Esophagus (tissue), 2 donors: Measurements from ENCODE around the gene FAM240B. TPM values are rescaled to one million over a fixed set of nuclear protein-coding genes. Genes with fewer than 3 reads are reported as not detected.

Experiments
- H3K27ac ChIP-seq, 2 donors: one replicate each; pipeline ENCODE4 v1.5.1; 2013; ENCODE audit warnings: low read depth in 2 of 2, mild to moderate bottlenecking in 2 of 2, inconsistent platforms in 1 of 2, low read length in 1 of 2, moderate library complexity in 1 of 2
- H3K27me3 ChIP-seq, 2 donors: one replicate each; pipeline ENCODE4 v1.6.1; 2013; ENCODE audit warnings: low read length in 2 of 2, control low read depth in 1 of 2, mild to moderate bottlenecking in 1 of 2; ENCODE audit not compliant: insufficient read depth in 2 of 2, control insufficient read depth in 1 of 2
- H3K36me3 ChIP-seq, 2 donors: one replicate each; pipeline ENCODE4 v1.6.1; 2013; ENCODE audit warnings: low read length in 1 of 2; ENCODE audit not compliant: control insufficient read depth in 2 of 2, insufficient read depth in 2 of 2
- H3K4me1 ChIP-seq, 2 donors: one replicate each; pipeline ENCODE4 v1.6.1; 2013; ENCODE audit warnings: low read length in 1 of 2; ENCODE audit not compliant: control insufficient read depth in 2 of 2, insufficient read depth in 2 of 2
- H3K4me3 ChIP-seq, 2 donors: one replicate each; pipeline ENCODE4 v1.5.1; 2013; ENCODE audit warnings: low read length in 2 of 2, mild to moderate bottlenecking in 2 of 2, low read depth in 1 of 2, moderate library complexity in 1 of 2
- H3K9me3 ChIP-seq, 2 donors: one replicate each; pipeline ENCODE4 v1.6.1; 2013; ENCODE audit warnings: mild to moderate bottlenecking in 2 of 2, low read depth in 1 of 2, low read length in 1 of 2, moderate library complexity in 1 of 2; ENCODE audit not compliant: control insufficient read depth in 2 of 2, insufficient read depth in 1 of 2
- WGBS, 2 donors: extraction: QIAGEN DNeasy Blood & Tissue Kit; methylation state at CpG; one replicate each; pipeline ENCODE4 v1.1.7; 2013; 5-methylcytosine and 5-hydroxymethylcytosine counted together
- polyA plus RNA-seq, 2 donors: library from polyadenylated mRNA; stranded (reverse); fragments of 200-250 nt; gene quantifications; one replicate each; pipeline ENCODE4 v1.2.3, GENCODE V29; 2013
- donor health status: healthy with polysubstance abuse.
- donor health status: Bipolar disorder and iron deficiency.

Gene FAM240B
- polyA plus RNA-seq, 2 donors = not detected

DNA sequence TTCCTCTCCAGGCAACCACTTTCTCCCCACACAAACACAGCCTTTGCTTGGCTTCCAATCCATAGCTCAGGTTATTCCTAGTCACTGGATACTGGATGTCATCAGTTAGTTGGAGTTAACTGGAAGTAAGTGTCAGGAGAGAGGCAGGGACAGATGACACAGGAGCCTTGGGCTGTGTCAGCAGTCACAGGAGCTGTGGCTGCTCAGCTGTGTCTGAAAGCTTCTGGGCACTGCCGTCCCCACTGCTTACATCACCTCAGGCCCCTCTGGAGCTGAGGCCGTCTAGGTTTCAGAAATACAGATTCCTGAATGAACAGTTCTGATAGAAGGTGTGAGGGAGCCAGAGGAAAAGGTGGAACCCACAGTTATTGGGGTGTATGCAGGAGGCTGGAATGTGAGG, 17.3 kb upstream of the FAM240B start:
- Histone ChIP-seq H3K4me3 (no peak overlapping the region), H3K9me3 (peaks cover 0 to 2% of the 10 kb centered on the region in 2 donors), H3K27ac (no peak overlapping the region), H3K4me1 (no peaks in the 10 kb centered on the region), H3K36me3 (no peaks in the 10 kb centered on the region), H3K27me3 (no peaks in the 10 kb centered on the region)
- WGBS, 2 donors = 47 to 61% methylated on average over 2 of the region's 2 CpGs

DNA sequence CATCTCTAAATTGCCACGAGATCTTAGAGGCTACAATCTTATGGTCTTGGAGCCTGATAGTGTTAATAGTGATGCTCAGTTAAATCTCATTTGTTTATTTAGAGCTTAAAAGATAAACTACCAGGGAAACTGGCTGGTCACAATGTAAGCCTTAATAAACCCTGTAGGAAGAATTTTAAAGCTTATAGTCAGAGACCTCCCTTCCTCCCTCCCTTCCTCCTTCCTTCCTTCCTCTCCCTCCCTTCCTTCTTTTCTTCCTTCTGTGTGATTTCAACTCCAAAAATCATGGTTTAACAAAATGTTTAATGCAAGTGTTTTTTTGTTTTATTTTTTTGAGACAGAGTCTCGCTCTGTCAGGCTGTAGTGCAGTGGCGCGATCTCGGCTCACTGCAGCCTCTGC, 14.9 kb upstream of the FAM240B start:
- Histone ChIP-seq H3K36me3 (no peaks in the 10 kb centered on the region), H3K27me3 (no peaks in the 10 kb centered on the region)
- 85 to 88% methylated on average over 5 of the region's 5 CpGs for WGBS, 2 donors

DNA sequence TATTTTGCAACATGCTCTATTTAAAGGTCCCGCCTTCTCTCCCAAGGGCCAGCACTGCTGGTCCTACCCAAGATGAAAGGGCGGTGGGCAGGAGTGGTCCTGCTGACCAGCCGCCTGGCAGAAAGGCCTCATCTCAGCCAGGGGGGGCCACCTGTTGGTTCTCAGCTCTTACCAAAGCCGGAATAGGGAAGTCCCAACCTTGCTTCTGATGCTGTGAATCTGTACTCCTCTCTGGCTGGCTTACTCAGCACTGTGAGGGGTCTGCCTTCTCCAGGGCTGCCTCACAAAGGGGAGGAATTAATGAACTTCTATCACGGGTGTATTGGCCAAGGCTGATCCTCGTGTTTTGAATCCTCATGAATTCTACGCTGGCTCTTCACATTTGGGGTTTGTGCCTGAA, 13.6 kb upstream of the FAM240B start:
- Histone ChIP-seq H3K27me3 (no peaks in the 10 kb centered on the region), H3K9me3 (peaks cover 0 to 2% of the 10 kb centered on the region in 2 donors)
- WGBS, 2 donors = 81 to 84% methylated on average over 7 of the region's 7 CpGs

More for the DNA sequence above, 14.9 kb upstream of the FAM240B start:
- no peaks in the 10 kb centered on the region for H3K4me1 ChIP-seq
- H3K9me3 ChIP-seq = peaks cover 0 to 2% of the 10 kb centered on the region in 2 donors
- no peak overlapping the region for H3K4me3 ChIP-seq
- no peak overlapping the region for H3K27ac ChIP-seq

DNA sequence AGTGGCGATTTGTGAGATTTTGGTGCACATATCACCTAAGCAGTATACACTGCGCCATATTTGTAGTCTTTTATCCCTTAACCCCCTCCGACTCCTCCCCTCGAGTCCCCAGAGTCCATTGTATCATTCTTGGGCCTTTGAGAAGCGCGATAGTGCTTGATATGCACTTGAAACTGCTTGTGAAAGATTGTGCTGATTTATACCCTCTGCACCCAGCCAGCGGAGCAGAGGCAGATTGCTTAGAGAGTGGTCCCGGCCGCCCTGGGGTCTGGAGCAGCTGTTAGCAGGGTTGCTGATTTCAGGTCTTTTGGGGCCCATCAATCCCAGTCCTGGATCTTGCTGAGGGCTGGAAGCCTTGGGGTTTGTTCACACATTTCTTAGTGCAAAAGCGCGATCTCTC, 13.0 kb upstream of the FAM240B start:
- no peaks in the 10 kb centered on the region for H3K27me3 ChIP-seq
- H3K4me1 ChIP-seq = no peaks in the 10 kb centered on the region
- H3K9me3 ChIP-seq = peaks cover 0 to 2% of the 10 kb centered on the region in 2 donors
- no peak overlapping the region for H3K27ac ChIP-seq
- H3K4me3 ChIP-seq = no peak overlapping the region
- WGBS, 2 donors = 89 to 93% methylated on average over 11 of the region's 11 CpGs
- H3K36me3 ChIP-seq = no peaks in the 10 kb centered on the region

More for the DNA sequence above, 13.6 kb upstream of the FAM240B start:
- Histone ChIP-seq H3K4me1 (no peaks in the 10 kb centered on the region), H3K36me3 (no peaks in the 10 kb centered on the region), H3K4me3 (no peak overlapping the region), H3K27ac (no peak overlapping the region)

DNA sequence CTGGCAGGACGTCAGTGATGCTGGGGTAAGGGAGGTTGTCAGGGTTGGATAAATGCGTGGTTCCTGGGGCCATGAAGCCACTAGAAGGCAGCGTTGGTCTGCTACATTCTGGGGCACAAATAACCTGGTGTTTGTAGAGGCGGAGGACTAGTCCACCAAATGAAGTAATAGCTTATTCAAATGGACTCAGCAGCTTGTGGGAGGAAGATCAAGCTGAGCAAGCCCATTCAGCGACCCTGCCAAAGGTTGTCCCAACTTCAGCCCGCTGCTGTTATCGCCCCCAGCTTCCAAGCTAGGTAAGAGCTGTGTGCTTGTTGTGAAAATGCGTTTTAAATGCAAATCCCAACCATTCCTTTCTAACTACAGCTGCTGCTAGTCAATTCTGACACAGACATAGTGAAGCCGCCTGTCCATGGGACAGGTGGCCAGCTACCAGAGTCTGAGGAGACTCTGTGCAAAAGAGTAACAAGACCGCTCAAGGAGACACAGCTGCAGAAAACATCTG, 7.6 kb upstream of the FAM240B start:
- Histone ChIP-seq H3K27me3 (no peaks in the 10 kb centered on the region), H3K4me3 (no peak overlapping the region), H3K27ac (no peak overlapping the region), H3K4me1 (no peaks in the 10 kb centered on the region), H3K36me3 (no peaks in the 10 kb centered on the region), H3K9me3 (no peaks in the 10 kb centered on the region)
- 35 to 38% methylated on average over 10 of the region's 10 CpGs for WGBS, 2 donors

DNA sequence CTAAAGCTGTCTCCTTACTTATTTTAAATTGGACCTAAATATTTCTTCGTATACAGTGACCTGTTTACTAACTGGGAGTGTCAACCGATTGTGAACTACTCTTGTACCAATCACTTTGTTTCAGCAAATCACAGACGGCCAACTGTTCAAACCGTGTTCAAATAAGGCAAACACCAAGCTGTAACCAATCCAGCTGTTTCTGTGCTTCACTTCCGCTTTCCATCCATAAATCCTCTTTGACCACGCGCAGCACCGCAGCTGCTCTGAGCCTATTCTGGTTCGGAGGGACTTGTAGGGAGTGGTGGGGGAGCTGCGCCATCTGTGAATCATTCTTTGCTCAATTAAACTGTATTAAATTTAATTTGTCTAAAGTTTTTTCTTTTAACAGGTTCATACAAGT, 4.8 kb upstream of the FAM240B start:
- 79 to 82% methylated on average over 10 of the region's 10 CpGs for WGBS, 2 donors
- no peaks in the 10 kb centered on the region for H3K4me1 ChIP-seq
- no peaks in the 10 kb centered on the region for H3K27me3 ChIP-seq
- no peaks in the 10 kb centered on the region for H3K36me3 ChIP-seq
- H3K9me3 ChIP-seq = no peaks in the 10 kb centered on the region
- H3K4me3 ChIP-seq = no peak overlapping the region
- no peak overlapping the region for H3K27ac ChIP-seq

DNA sequence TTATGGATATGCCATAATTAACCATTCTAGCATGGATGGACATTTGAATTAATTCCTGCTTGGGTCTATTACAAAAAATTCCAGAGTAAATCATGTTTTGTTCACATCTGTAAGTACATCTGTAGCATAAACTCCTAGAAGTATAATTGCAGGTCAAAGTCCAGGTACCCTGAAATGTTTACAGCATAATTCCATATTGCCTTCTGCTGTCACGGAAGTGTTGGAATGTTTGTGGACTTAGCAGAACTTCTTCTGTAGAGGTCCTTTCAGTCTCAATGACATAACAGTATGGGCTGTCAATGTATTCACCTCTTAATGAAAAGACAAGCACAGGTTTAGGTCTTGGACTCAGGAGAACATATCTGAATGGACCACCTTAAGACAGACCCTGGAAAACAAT, 1.8 kb downstream of the FAM240B start:
- Histone ChIP-seq H3K27ac (no peak overlapping the region), H3K4me1 (no peaks in the 10 kb centered on the region), H3K9me3 (no peaks in the 10 kb centered on the region), H3K27me3 (no peaks in the 10 kb centered on the region), H3K4me3 (no peak overlapping the region), H3K36me3 (no peaks in the 10 kb centered on the region)
- 70 to 90% methylated on average over 1 of the region's 1 CpG for WGBS, 2 donors

DNA sequence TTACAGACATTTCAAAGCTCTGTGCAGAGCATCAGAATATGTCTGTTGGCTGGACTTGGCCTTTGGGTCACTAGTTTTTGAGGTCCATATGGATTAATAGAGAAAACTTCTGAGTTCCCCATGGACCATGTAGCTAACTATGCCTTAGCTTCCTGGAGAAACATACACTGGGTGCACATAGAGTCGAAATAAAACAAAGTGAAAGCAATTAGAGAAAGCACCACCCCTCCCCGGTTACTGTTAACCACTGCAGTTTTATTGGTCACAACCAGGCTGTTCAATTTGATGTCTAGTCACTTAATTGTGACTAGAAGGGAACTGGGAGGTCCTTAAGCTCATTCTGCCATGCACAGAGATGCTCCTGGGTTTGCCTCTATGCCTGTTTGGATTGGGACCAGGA, 4.2 kb downstream of the FAM240B start:
- Histone ChIP-seq H3K4me1 (no peaks in the 10 kb centered on the region), H3K9me3 (no peaks in the 10 kb centered on the region), H3K27me3 (no peaks in the 10 kb centered on the region), H3K36me3 (no peaks in the 10 kb centered on the region), H3K4me3 (no peak overlapping the region), H3K27ac (no peak overlapping the region)
- 51 to 56% methylated on average over 2 of the region's 2 CpGs for WGBS, 2 donors

DNA sequence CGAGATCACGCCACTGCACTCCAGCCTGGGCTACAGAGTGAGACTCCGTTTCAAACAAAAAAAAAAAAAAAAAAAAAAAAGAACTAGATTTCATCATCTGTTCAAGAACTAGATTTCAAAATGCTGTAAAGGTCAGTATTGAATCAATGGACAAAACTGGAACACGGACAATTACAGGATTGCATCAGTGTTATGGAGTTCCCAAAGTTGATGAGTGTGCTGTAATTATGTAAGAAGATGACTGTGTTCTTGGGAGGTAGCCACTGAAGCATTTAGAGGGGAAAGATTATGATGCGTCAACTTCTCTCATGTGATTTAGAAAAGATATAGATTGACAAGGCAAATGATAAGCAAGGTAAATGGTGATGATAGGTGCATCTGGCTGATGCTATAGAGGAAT, 6.5 kb downstream of the FAM240B start:
- WGBS, 2 donors = 63 to 67% methylated on average over 5 of the region's 5 CpGs

DNA sequence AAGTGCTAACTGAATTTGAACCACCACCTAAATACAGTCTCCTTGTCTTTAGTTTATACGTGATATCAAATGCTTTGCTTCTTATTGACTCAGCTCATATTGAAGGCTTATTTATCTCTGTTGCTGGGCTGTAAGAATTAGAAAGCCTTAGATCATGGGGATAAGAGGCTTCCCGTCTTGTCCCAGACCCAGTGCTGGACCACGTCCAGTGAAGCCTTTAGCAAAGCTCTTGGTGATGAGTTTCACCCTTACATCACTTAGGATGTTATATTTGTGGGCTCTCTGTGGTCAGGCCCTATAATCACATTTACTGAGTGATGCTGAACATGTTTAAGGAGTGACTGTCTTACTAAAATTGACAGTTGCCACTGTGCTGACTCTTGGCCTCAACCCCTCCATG, 11.2 kb downstream of the FAM240B start:
- no peaks in the 10 kb centered on the region for H3K36me3 ChIP-seq
- no peak overlapping the region for H3K4me3 ChIP-seq
- H3K27me3 ChIP-seq = no peaks in the 10 kb centered on the region
- H3K4me1 ChIP-seq = no peaks in the 10 kb centered on the region
- no peak overlapping the region for H3K27ac ChIP-seq
- 54 to 65% methylated on average over 3 of the region's 3 CpGs for WGBS, 2 donors
- no peaks in the 10 kb centered on the region for H3K9me3 ChIP-seq

More for the DNA sequence above, 6.5 kb downstream of the FAM240B start:
- Histone ChIP-seq H3K27ac (no peak overlapping the region), H3K9me3 (no peaks in the 10 kb centered on the region), H3K27me3 (no peaks in the 10 kb centered on the region), H3K36me3 (no peaks in the 10 kb centered on the region), H3K4me3 (no peak overlapping the region), H3K4me1 (no peaks in the 10 kb centered on the region)
